Kidney glomerular epithelial cell (primary cell): ENCODE measurements around the gene SKAP2.

Source experiments
- DNase-seq: peaks from one replicate; lab custom pipeline; 2025; lab: John Stamatoyannopoulos, UW

SKAP2 gene

DNA sequence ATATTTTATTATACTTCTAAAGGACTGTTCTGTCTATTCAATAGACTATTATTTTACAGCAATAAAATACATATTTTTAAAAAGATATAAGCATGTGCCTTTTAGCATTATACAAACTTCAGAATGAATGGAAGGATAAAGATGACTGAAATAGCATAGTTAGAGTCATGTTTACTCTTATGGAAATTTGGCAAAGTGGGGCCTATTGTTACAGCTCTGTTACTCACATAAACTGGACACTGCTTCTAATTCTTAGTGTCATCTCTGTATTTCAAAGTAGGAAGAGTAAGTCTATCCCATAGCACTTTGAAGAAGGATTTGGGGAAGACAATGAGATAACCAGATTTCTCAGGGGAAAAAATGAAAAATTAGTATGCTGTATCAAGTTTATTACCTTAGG is 168.2 kb downstream of the SKAP2 start:
- DNase-seq = no peak

DNA sequence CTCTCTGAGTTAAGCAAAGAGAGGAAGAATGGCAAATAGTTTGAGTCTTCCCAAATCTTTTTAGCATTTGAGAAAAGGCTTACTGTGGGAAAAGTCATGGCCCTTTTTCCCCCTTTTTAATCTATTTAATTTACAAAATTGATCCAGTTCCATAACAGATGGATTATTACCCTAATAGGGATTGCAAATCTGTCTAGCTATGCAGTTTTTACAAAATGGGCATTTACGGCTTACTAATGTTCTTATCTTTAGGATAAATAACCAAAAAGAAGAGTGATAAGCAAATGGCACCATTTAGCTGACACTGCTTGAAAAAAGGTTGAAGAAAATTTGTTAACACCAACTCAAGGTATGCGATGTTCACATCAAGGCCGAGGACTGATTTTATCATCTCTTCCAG is 169.7 kb downstream of the SKAP2 start:
- DNase-seq = no peak

DNA sequence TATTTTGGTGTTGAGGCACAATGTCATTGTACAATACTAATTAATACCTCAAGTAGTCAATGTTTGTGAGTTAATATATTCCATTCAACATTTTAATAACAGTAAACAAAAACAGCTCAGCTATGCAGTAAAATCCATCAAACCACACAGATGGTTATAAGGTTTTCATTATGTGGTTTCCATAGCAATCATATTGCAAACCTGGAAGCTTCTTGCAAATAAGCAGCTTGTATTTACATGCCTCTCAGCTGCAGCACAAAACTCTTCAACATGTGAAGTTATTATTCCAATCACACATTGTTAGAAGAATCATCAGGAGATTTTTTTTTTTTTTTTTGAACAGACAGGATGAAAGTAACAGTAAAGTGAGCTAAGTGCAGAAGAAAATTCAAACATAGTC is 170.2 kb downstream of the SKAP2 start:
- no peak for DNase-seq

DNA sequence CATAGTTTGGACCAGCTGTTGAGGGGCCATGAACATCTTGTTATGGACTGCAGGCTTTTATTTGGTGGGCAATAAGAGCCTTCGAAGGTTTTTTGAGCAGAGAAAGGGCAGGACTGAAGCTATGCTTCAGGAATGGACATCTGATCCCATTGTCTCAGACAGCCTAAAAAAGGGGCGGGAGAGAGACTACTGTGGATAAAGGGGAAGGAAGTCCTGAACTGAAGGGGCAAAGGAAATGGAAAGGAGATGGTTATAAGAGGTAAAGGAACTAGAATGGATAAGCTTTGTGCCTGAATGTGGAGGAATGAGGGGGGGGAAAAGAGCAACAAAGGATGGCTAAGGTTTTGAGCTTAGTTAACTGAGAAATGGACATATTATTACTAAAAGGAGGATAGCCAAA is 172.5 kb downstream of the SKAP2 start:
- no peak for DNase-seq

DNA sequence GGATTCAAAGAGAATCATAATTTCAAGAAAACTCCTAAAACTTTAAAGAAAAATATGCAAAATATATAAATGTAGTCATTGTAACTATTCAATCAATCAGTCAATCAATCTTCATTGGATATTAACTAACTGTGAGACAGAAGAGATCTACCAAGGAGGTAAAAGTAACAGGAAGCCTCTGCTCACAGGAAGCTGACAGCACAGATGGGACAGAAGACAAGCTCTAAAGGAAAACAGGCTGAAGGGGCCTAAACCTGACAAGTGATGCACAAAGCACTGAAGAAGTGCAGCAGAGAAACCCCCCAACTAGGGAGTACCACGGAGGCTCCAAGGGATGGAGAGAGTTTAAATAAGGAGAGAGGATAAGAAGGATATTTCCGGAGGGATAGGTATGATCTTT is 173.0 kb downstream of the SKAP2 start:
- no peak for DNase-seq

DNA sequence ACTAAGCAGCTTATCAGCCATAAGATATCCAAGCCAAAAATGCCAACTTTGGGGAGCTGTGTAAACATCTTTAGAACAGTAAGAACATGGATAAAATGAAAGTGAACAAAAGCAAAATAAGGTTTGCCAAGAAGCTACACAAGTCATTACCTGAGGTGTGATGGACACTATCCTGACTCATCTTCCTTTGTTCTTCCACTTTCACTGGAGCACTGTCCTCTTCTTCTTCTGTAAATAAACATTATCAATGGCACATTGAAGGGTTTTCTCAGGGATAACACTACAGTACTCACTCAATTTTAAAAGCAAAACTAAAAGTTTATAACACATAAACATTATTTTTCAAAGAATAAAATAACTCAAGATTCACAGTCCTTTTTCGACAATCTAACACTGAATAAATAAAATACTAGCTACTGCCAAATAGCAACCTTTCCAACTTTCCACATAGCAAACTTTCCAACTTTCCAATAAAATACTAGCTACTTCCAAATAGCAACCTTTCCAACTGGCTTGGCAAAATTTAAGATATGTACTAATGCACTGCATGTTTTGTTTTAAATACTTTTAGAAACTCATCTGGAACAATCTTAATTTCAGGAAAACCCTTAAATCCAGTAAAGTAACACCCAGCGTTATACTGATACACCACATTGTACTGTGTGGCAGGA is 174.1 kb downstream of the SKAP2 start:
- no peak for DNase-seq

DNA sequence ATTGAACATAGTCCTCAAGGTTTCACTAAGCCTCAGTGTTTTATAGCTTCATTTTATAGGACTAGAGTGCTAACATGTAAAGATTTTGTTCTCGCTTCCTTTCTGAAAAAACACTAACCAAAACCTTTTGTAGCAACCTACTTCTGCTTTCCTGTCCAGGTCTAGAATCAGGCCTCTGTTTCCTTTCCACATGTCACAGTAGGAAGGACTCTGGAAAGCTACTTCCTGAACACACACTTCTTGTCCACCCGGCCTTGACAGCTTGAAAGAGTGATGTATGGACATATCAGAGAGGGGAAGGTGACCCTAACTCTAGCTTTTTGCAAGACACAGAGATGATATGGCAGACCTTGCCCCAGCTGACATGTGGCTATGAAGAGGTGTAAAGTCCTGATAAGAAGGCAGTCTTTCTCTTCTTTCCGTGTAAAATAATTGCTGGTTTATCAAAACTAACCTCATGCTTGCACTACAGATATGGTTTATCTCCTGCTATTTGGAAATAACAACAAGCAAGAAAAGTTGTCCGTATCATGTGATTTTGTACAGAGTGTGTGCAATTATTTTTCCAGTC is 175.4 kb downstream of the SKAP2 start:
- DNase-seq = no peak

DNA sequence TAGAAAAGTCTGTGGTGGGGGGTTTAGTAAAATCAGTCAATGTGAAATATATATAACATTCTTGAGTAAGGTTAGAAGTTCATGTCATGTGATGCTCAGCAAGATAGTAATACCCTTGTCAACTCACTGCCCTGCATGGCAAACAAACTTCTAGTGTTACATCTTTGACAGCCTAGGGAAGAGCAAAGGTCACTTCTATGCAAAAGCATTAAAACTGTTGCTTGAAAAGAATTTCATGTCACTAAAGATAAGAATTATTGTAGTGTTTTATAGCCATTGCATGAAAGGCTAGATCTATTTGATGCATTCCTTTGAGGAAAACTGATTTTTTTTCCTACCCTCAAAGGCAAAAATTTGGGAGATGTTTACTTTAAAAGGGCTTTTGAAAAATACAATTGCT is 176.0 kb downstream of the SKAP2 start:
- DNase-seq = no peak

DNA sequence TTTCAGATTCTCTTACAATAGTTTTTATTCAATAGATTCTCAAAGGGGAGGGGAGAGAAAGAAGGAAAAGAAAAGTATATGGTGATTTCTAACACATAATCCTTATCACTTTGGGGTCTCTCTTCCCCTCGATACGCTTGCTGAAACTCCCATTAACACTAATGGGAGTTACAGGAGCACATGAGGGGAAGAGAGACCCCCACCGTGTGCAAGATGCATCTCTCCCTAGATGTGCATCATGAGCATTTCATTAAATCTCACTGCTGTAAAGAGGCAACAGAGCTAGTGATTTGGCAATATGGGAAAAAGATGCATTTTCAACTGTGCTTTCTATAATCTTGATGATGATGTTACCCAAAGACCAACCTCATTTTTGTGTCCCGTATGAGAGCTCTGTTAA is 177.4 kb downstream of the SKAP2 start:
- no peak for DNase-seq

DNA sequence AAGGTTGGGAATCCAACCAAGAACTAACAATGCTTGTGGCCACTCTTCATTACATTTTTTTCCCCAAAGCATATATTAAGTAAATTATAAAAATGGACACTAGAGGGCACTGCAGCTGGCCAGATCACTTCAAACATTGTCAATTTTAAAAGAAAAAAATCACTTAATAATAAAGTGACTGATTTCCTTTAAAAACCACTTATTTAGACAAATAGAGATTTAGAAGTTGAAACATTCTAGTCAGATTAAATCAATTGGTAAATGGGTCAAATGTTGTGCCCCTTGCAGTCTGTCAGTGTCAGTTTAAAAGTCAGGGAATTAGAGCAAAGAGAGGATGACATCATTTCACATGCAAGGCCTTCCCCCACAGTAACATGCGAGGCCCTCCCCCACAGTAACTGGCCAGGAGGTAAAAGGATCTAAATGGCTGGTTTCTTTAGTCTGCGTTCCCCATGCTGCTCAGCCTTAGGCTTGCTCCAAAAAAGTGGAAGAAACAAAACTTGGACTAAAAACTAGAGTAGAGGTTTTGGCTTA is 177.9 kb downstream of the SKAP2 start:
- peak; percentile 79 for DNase-seq

DNA sequence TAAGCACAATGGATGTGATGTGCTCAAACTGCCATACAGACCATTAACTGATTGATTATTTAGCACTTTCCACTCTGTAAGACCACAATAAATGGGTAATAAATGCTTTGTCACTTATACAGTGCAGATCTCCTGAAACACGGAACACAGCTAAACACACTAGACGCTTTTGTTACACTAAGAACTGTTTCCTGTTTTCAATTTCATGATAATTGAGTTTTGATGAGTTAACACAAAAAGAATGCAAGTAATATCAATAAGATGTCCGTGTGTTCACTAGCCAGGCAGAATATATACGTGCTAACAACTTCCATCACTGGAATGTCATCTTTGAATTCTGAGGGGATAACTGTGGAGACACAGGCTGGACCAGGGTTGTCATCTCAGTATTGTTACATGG is 178.8 kb downstream of the SKAP2 start:
- no peak for DNase-seq

DNA sequence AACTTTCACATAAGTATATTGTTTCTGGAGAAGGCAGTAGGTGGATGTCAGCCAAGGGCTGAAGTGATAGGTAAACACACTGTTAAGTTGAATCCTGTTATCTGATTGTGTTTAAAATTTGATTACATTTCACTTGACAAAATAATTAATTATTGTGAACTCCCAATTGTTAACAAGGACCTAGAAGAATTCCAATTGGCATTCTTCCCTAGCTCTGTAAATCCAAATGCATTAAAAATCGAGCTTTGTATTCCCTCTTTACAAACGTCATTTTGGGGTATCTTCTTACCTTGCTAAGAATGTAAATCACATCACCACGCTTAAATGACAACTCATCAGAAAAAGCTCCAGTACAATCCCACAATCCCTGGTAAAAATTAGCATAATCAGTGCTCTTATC is 179.9 kb downstream of the SKAP2 start:
- DNase-seq = no peak

DNA sequence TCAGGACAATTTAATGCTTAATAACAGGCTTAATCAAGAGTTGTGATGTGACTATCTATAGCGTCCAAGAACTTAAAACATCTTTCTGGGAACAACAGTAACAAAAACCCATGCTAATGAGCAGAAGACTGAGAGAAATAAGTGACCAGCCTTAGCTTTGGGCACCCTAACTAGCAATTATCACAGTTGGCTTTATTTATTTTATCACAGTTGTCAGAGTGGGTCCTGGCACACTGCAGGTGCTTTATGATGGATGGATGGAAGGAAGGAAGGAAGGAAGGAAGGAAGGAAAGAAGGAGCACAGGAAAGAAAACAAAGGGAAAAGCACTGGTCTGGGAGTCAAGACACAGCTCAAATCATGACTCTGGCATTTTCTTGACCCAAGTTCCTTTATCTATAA is 181.1 kb downstream of the SKAP2 start:
- DNase-seq = no peak

DNA sequence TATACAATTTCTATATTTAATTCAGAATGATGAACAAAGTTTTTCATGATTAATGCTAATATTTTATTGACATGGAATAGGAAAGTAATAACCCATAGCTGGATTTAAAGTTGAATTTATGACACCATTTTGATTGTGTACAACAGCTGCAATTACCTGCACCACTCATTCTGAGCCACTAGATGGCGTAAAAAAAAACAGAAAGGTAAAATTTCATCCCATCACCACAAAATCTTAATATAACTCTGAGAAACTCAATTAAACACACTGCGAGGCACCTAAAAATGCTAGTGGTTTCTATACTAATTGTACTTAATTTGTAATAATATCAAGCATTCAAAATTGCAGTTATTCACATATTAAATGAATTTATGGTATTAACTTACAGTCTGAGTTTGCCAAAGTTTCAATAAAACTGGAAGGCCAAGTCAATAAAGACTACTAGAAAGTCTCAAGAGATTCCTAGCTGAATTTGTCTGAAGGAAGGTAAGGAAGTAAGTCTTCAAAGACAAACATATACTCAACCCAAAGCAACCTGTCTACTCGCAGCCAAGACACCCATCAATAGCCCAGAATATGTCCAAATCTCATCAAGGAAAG is 182.5 kb downstream of the SKAP2 start:
- peak; percentile 53 for DNase-seq

DNA sequence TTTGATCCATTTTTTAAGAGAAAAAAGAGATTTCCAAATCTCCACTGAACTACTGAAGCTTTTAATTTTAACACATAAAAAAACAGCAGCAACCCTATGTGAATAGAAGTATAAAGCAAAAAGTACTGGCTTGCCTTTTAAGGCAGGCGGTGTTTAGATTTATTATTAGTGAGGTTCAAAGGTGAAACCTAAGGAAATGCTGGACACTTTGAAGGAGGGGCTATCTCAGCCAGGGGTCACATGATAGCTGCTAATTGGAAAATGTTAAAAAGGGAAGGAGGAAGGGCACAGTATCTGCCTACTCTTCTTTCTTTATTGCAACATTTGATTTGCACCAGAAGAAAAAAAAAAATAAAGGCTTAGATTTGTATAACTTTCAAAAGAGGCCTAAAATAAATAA is 183.8 kb downstream of the SKAP2 start:
- DNase-seq = no peak

DNA sequence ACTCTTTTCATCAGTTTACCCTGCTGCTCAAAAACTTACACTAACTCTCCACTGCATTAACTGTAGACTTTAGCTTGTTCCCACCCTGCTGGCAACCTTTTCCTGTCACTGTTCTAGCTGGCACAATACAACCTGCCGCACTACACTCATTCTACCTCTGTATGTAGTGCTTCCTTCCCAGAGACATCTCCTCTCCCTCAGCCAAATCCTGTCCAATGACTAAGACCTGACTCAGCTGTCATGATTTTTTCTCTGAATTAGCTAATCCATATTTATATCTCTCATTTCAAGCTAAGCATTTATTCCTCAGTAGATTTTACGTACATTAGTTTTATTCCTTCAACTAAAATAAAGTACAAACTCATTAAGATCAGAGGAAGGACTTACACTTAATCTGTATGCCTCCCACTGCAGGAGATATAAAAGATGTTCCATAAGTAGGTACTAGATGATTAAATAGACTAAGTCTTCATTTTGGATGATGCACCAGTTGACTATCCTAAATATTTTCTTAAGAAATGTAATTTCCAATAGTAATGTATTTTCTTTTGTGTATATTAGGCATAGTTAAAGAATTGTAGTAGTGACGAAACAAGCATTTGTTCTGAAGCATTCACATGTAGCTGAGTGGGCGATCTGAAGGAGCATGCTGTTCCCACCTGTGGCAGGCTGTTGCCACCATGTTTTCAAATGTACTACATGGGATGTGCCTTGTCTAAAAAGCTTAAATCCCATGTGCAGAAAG is 189.1 kb downstream of the SKAP2 start:
- DNase-seq = peak; percentile 48

DNA sequence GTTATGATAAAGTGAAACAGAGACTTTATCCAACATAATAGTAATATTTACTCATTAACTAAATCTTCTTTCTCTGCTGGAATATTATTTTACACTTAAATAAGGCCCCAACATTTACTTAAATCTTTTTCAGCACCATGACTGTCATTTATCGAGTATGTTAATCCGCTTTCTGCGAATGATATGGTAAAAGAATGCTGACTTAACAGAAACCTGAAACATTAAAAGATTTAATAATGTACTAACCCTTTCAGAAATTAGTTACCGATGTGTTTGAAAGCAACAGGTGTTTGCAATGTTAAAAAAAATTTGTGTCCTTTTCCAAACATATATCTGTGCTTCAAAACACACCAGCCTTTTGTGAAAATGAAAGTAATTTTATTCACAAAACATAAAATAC is 190.5 kb downstream of the SKAP2 start:
- no peak for DNase-seq

DNA sequence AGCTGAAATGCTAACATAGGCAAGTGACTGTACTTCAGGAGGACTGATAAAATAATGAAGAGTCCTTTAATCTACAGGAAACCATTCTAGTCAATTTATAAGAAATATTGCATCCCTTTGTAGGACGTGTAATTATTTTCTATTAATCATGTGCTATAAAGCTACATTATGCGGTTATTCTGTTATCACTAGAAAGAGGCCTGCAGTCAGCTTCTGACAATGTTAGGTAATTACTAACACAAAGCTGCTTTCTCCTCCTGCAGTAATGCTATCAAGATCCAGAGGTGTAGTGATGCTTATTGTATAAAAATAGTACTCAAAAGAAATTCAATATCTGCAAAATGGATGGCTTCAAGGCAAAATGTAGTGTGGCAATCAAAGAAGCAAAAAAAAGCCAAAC is 191.1 kb downstream of the SKAP2 start:
- no peak for DNase-seq

DNA sequence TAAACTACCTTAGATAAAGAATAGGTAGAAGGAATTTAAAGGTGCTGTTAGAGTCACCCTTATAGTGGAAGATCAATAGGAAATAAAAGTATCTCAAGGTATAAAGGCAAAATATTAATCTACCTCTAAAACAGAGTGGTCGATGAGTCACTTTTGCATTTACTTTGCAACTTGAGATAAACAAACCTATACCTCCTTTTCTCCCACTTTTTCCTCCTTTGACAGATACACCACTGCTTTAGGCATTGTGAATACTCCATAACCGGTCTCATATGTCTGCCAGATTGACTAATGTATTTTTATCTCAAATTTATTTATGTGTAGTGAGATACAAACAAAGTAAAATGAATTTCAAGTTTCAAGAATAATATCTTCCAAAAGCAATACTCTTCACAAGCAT is 193.5 kb downstream of the SKAP2 start:
- no peak for DNase-seq

DNA sequence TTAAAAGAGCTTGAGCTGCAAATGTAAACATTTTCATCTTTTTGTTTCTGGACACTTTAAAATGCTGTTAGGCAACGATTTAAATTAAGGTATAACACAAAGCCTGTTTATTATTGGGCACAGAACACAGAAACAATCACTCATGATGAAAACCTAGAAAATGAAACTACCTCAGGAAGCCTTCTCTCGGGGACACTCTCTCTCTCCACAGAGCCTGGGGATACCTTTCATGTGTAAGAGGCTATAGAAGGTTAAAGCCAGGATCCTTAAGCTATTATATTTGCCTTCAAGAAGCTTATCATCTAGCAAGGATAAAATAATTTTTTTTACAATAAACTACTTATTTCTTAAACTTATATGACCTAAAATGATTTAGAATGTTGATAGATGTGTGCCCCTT is 194.1 kb downstream of the SKAP2 start:
- no peak for DNase-seq

DNA sequence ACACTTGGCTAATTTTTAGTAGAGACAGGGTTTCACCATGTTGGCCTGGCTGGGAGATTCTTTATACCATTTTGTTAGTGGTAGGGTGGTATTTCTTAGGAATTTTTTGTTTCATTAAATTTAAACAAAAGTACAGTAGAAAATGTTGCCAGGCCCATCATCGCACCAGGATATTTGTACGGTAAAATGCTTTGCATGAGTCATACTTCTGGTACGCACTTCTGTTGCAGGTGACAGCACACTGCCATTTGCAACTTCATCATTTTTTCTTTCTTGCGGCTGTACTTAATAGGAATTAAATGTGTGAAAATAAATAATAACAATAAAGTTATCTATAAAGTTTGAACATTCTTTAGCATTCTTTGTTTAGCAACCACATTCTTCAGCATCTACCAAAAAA is 195.6 kb downstream of the SKAP2 start:
- no peak for DNase-seq

DNA sequence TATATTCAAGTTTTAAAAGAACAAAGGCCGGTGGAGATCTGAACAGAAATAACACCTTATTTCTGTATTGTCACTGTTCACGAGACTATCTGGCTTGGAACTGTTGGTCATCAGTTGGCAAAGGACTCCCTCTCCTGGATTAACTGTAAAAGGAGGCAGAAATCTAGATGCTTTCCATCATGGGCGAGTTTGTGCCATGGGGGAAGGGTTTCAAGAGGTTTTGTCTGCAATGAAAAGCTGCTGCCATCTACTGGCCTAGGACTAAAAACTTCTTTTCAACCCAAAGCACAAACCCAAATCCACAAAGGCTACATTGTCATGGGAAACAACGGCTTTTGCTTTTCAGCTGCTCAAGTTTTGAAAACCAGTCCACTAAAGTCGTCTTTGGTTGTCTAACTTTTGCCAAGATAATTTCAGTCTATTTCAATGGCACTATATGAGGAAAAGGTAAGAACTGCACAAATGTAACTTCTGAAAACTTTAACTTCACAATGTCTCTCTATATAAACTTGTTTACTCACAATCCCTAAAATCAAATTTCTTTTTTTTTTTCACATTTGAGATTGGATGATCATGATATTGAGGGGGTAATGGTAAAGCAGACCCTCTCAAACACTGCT is 196.8 kb downstream of the SKAP2 start:
- peak; percentile 97 for DNase-seq
